ENCODE measurements around the gene SGF29.

DNA sequence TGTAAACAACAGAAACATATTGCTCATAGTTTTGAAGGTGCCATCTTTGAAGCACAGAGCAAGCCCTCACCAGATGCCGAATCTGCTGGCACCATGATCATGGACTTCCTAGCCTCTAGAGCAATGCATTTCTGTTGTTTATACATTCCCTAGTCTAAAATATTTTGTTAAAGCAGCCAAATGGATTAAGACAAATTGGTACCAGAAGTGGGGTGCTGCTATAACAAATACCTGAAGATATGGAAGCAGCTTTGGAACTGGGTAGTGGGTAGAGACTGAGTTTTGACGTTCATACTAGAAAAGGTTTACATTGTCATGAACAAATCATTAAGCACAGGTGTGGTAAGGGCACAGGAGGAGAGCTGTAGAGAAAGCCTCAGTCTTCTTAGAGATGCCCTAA lies 13.6 kb downstream of the SGF29 start:
- TF ChIP-seq, protein P1, sequence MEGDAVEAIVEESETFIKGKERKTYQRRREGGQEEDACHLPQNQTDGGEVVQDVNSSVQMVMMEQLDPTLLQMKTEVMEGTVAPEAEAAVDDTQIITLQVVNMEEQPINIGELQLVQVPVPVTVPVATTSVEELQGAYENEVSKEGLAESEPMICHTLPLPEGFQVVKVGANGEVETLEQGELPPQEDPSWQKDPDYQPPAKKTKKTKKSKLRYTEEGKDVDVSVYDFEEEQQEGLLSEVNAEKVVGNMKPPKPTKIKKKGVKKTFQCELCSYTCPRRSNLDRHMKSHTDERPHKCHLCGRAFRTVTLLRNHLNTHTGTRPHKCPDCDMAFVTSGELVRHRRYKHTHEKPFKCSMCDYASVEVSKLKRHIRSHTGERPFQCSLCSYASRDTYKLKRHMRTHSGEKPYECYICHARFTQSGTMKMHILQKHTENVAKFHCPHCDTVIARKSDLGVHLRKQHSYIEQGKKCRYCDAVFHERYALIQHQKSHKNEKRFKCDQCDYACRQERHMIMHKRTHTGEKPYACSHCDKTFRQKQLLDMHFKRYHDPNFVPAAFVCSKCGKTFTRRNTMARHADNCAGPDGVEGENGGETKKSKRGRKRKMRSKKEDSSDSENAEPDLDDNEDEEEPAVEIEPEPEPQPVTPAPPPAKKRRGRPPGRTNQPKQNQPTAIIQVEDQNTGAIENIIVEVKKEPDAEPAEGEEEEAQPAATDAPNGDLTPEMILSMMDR (conservative IDR thresholded peaks at IDR 0.05), result no peak
- no peak for TF ChIP-seq EZH2 (IDR thresholded peaks at IDR 0.05; ENCODE audit: low read depth)

Data from PC-9 (cell line).